Gastroesophageal sphincter (tissue), 4 donors: ENCODE measurements around the gene GPSM3. TPM values are rescaled to one million over a fixed set of nuclear protein-coding genes. Genes with fewer than 3 reads are reported as not detected.
"Not testable (repeated sequence)": the region's sequence is repeated elsewhere in the genome, so short reads cannot be mapped to it uniquely, and the experiment has no call there.

ENCODE experiments used
- ATAC-seq: fragments of 150-250 bp; one replicate; pipeline ENCODE4 v1.9.1; 2016; ENCODE audit warnings: mild to moderate bottlenecking, moderate library complexity
- H3K27ac ChIP-seq, 4 donors: fragments of 200-600 bp; sonication (generic) in 3 of 4; 1 replicate in 3 of 4; 2 replicates in 1 of 4; pipeline ENCODE4 v1.5.1; 2016 to 2019
- H3K27me3 ChIP-seq: fragments of 200-600 bp; sonication (generic); one replicate; pipeline ENCODE4 v1.5.1; 2019
- H3K36me3 ChIP-seq, 2 donors: fragments of 200-600 bp; sonication (generic); one replicate each; pipeline ENCODE4 v1.5.1; 2019; ENCODE audit warnings: control low read depth in 1 of 2
- H3K4me1 ChIP-seq, 3 donors: fragments of 200-600 bp; sonication (generic); 1 replicate in 2 of 3; 2 replicates in 1 of 3; pipeline ENCODE4 v1.5.1; 2016 to 2019; ENCODE audit warnings: control low read depth in 2 of 3
- H3K4me3 ChIP-seq, 2 donors: fragments of 200-600 bp; sonication (generic); one replicate each; pipeline ENCODE4 v1.5.1; 2019; ENCODE audit warnings: mild to moderate bottlenecking in 1 of 2, moderate library complexity in 1 of 2
- H3K9me3 ChIP-seq, 3 donors: fragments of 200-600 bp; sonication (generic); one replicate each; pipeline ENCODE4 v1.5.1; 2017 to 2019; ENCODE audit warnings: control low read depth in 2 of 3
- EP300 ChIP-seq: sonication (generic); formaldehyde crosslinking; IDR thresholded peaks from one replicate; pipeline ENCODE4 v1.6.1; 2017; ENCODE audit warnings: antibody characterized with exemption, mild to moderate bottlenecking
- POLR2A ChIP-seq, 2 donors: fragments of 450-650 bp; IDR thresholded peaks; one replicate each; pipeline ENCODE4 v1.6.1; 2017; ENCODE audit warnings: antibody characterized with exemption in 2 of 2, mild to moderate bottlenecking in 2 of 2, moderate library complexity in 1 of 2
- POLR2AphosphoS5 ChIP-seq: sonication (generic); formaldehyde crosslinking; IDR thresholded peaks from one replicate; pipeline ENCODE4 v1.6.1; 2017; ENCODE audit warnings: antibody characterized with exemption
- WGBS, 2 donors: methylation state at CpG; one replicate each; pipeline ENCODE4 v1.1.5; 2018; ENCODE audit warnings: low coverage in 1 of 2; 5-methylcytosine and 5-hydroxymethylcytosine counted together
- total RNA-seq, 4 donors: library from RNA; depleted of rRNA; stranded (reverse); fragments of >200 nt; gene quantifications; one replicate each; pipeline ENCODE4 v1.1.0, GENCODE V29; 2016
- TF ChIP-seq, protein P1 (sequence below), 4 experiments: fragments of 200-600 bp in 2 of 4; fragments of 450-650 bp in 2 of 4; sonication (generic) in 1 of 4; IDR thresholded peaks; one replicate each; pipeline ENCODE4 v1.5.1; 2017 to 2019; ENCODE audit warnings: antibody characterized with exemption in 4 of 4, mild to moderate bottlenecking in 2 of 4, moderate library complexity in 2 of 4

Gene GPSM3
- total RNA-seq, 4 donors from 2014 or later, result 0.93 to 16.3 (median 9.0) TPM

GRCh38 chr6:32212076-32212760, 19.8 kb upstream of the GPSM3 start:
- Histone ChIP-seq H3K4me1 (no peaks in the 10 kb centered on the region), H3K27ac (no peak overlapping the region), H3K36me3 (no peaks in the 10 kb centered on the region), H3K4me3 (no peak overlapping the region), H3K27me3 (no peaks in the 10 kb centered on the region), H3K9me3 (no peaks in the 10 kb centered on the region)
- no peak for ATAC-seq
- 71 to 74% methylated on average over 4 to 6 of the region's 12 CpGs for WGBS, 2 donors
- no peak for TF ChIP-seq EP300
- no peak for TF ChIP-seq POLR2A (IDR thresholded peaks at IDR 0.05)
- TF ChIP-seq POLR2AphosphoS5, result no peak
- TF ChIP-seq, protein P1, sequence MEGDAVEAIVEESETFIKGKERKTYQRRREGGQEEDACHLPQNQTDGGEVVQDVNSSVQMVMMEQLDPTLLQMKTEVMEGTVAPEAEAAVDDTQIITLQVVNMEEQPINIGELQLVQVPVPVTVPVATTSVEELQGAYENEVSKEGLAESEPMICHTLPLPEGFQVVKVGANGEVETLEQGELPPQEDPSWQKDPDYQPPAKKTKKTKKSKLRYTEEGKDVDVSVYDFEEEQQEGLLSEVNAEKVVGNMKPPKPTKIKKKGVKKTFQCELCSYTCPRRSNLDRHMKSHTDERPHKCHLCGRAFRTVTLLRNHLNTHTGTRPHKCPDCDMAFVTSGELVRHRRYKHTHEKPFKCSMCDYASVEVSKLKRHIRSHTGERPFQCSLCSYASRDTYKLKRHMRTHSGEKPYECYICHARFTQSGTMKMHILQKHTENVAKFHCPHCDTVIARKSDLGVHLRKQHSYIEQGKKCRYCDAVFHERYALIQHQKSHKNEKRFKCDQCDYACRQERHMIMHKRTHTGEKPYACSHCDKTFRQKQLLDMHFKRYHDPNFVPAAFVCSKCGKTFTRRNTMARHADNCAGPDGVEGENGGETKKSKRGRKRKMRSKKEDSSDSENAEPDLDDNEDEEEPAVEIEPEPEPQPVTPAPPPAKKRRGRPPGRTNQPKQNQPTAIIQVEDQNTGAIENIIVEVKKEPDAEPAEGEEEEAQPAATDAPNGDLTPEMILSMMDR (IDR thresholded peaks at IDR 0.05), result no peak

- H3K27ac ChIP-seq, H3K36me3 ChIP-seq, H3K4me1 ChIP-seq, ATAC-seq, H3K27me3 ChIP-seq, H3K4me3 ChIP-seq, H3K9me3 ChIP-seq: not testable (repeated sequence)
- WGBS, 2 donors, result 77 to 86% methylated on average over 3 to 4 of the region's 4 CpGs
Measured at GRCh38 chr6:32211432-32211831, 19.0 kb upstream of the GPSM3 start.

- Histone ChIP-seq H3K9me3 (no peaks in the 10 kb centered on the region), H3K4me1 (no peaks in the 10 kb centered on the region), H3K27me3 (no peaks in the 10 kb centered on the region), H3K27ac (no peak overlapping the region), H3K4me3 (no peak overlapping the region), H3K36me3 (no peaks in the 10 kb centered on the region)
- no peak for ATAC-seq
- 76 to 90% methylated on average over 3 to 4 of the region's 5 CpGs for WGBS, 2 donors
- TF ChIP-seq POLR2A (IDR thresholded peaks at IDR 0.05), result no peak
Measured at GRCh38 chr6:32210191-32210601, 17.8 kb upstream of the GPSM3 start.

DNA sequence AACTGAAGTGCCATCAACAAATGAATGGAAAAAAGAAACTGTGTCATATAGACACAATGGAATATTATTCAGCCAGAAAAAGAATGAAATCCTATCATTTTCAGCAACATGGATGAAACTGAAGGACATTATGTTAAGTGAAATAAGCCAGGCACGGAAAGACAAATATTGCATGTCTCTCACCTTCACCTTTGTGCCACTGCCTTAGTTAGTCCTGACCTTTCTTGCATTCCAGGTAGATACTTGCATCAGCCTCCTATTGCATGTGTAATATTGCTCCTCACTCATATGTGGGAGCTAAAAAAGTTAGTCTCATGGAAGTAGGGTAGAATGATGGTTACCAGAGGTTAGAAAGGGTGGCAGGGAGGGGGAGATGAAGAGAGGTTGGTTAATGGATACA, 16.6 kb upstream of the GPSM3 start:
- H3K27ac ChIP-seq, result no peak overlapping the region
- H3K9me3 ChIP-seq, result no peaks in the 10 kb centered on the region
- ATAC-seq, result no peak
- no peaks in the 10 kb centered on the region for H3K4me1 ChIP-seq
- H3K36me3 ChIP-seq, result no peaks in the 10 kb centered on the region
- WGBS, 2 donors, result 80 to 86% methylated on average over 1 of the region's 1 CpG
- H3K27me3 ChIP-seq, result peaks cover 2% of the 10 kb centered on the region
- TF ChIP-seq, protein P1 (IDR thresholded peaks at IDR 0.05), result no peak
- TF ChIP-seq POLR2AphosphoS5 (no peak), POLR2A (IDR thresholded peaks at IDR 0.05) (no peak), EP300 (no peak)
- H3K4me3 ChIP-seq, result no peak overlapping the region

- Histone ChIP-seq H3K9me3 (no peaks in the 10 kb centered on the region), H3K27ac (no peak overlapping the region), H3K4me1 (no peaks in the 10 kb centered on the region), H3K36me3 (no peaks in the 10 kb centered on the region), H3K27me3 (peaks cover 27% of the 10 kb centered on the region), H3K4me3 (no peak overlapping the region)
- no peak for ATAC-seq
- TF ChIP-seq EP300 (no peak), POLR2AphosphoS5 (no peak), POLR2A (IDR thresholded peaks at IDR 0.05) (no peak)
- TF ChIP-seq, protein P1 (IDR thresholded peaks at IDR 0.05), result no peak
- 83 to 89% methylated on average over 1 of the region's 3 CpGs for WGBS, 2 donors
Measured at GRCh38 chr6:32204268-32204715, 11.8 kb upstream of the GPSM3 start.
